Upper lobe of left lung (tissue), 4 donors: ENCODE measurements around the gene ACTR3C.

ENCODE experiments used
- POLR2A ChIP-seq, 4 donors: fragments of 450-650 bp; IDR thresholded peaks; one replicate each; pipeline ENCODE4 v1.5.1; 2016 to 2017; ENCODE audit warnings: antibody characterized with exemption in 4 of 4, mild to moderate bottlenecking in 2 of 4
- POLR2AphosphoS5 ChIP-seq, 2 donors: sonication (generic); formaldehyde crosslinking; IDR thresholded peaks; one replicate each; pipeline ENCODE4 v1.5.1; 2017; ENCODE audit warnings: antibody characterized with exemption in 2 of 2
- TF ChIP-seq, protein P1 (sequence below), 6 experiments: fragments of 450-650 bp in 4 of 6; fragments of 200-600 bp in 2 of 6; sonication (generic) in 2 of 6; IDR thresholded peaks; one replicate each; pipeline ENCODE4 v1.5.1; 2016 to 2019; ENCODE audit warnings: antibody characterized with exemption in 6 of 6

- no peak for TF ChIP-seq POLR2A (IDR thresholded peaks at IDR 0.05)
- no peak for TF ChIP-seq POLR2AphosphoS5 (IDR thresholded peaks at IDR 0.05)
- TF ChIP-seq, protein P1, sequence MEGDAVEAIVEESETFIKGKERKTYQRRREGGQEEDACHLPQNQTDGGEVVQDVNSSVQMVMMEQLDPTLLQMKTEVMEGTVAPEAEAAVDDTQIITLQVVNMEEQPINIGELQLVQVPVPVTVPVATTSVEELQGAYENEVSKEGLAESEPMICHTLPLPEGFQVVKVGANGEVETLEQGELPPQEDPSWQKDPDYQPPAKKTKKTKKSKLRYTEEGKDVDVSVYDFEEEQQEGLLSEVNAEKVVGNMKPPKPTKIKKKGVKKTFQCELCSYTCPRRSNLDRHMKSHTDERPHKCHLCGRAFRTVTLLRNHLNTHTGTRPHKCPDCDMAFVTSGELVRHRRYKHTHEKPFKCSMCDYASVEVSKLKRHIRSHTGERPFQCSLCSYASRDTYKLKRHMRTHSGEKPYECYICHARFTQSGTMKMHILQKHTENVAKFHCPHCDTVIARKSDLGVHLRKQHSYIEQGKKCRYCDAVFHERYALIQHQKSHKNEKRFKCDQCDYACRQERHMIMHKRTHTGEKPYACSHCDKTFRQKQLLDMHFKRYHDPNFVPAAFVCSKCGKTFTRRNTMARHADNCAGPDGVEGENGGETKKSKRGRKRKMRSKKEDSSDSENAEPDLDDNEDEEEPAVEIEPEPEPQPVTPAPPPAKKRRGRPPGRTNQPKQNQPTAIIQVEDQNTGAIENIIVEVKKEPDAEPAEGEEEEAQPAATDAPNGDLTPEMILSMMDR (IDR thresholded peaks at IDR 0.05): no peak
These were observed 33.9 kb upstream of the ACTR3C start for GRCh38 chr7:150357270-150357669.
